NCI-H510A (cell line): ENCODE data around the gene OPRM1.

Experiments
- DNase-seq: peaks from one replicate; lab custom pipeline; 2025; lab: John Stamatoyannopoulos, UW

OPRM1 gene

DNA sequence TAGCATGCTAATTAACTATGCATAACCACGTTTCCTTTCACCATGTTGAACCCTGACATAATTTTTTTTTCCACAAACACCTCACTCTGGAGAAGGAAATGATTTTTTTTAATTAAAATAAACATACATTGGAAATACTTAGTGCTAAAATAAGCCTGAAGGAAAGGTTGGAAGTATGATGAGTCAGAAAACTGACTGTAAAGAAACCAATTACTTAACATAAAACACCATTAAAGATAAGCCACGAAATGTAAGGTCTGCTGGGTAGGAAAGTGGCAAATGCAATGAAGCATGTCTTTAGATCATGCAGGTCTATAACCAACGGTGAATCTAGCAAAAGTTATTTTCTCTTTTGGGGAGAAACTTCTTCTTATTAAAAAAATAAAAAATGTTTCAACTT lies 47.5 kb downstream of the OPRM1 start:
- no peak for DNase-seq

DNA sequence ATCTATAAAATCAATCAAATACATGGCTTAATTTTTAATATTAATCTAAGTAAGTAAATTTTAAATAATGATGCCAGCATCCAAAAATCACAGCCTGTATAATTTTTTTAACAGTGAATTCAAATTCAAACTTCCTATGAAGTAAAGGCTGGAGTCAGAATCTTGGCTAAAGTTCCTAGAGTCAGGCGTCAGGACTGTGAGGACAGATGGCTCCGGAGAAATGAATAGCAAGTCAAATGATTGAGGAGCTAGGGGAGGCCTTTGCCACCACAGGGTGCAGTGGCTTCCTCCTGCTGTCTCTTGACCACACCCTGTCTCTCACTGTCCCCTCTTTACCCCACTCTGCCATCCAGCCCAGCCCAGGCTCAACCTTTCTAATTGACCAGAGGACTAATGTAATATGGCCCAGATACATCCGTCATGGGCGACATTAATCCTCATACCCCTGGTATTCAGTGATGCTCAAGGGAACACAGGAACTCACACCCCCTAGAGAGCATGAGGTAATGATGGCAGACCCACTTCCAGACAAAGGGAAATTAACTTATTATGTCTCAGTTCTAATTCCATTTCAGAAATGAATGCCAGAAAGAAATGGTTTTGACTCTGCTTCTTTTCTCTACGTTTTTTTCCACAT lies 53.4 kb downstream of the OPRM1 start:
- DNase-seq, result no peak

GRCh38 chr6:154093231-154094044 lies 54.4 kb downstream of the OPRM1 start:
- no peak for DNase-seq

DNA sequence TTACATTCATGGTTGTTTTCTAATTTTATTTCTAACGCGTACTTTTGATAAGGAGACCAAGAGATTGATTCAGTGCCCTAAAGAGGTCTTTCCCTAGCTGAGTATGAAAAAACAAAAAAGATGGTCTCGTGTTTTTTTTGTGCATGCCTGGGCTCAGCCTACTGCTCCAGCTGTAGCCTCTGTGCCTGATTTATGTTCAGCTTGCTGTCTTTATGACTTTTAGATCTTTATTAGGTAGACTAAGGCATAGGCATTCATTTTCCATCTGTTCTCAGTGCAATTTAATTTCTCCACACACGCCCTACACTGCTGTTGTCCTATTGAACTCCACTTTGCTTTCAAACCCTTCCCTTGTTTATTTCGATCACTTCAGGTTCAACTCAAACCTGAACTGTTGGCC lies 56.5 kb downstream of the OPRM1 start:
- no peak for DNase-seq

DNA sequence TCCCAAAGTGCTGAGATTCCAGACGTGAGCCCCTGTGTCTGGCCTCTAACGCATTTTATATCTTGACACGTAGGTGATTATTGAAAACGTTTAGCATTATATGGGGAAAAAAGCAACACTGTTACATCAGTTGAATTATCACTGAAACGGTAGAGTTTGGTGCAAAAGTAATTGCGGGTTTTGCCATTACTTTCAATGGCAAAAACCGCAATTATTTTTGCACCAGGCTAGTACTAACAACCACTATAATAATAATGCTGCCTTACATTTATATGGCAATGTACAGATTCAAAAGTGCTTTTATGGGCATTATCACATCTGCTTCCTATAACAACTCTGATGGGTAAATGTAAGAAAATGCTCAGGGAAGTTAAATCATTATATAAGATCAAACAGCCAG lies 57.3 kb downstream of the OPRM1 start:
- DNase-seq, result no peak

GRCh38 chr6:154096834-154097233 lies 57.8 kb downstream of the OPRM1 start:
- no peak for DNase-seq

DNA sequence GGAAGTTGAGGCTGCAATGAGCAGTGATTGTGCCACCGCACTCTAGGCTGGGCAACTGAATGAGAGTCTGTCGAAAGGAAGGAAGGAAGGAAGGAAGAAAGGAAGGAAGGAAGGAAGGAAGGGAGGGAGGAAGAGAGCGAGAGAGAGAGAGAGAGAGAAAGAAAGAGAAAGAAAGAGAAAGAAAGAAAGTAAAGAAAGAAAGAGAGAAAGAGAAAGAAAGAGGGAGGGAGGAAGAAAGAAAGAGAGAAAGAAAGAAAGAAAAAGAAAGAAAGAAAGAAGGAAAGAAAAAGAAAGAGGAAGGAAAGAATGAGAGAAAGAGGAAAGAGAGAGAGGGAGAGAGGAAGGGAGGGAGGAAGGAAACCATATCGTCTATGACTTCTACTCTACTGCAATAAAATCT lies 60.2 kb downstream of the OPRM1 start:
- DNase-seq, result no peak

- no peak for DNase-seq
These were observed 67.2 kb downstream of the OPRM1 start for GRCh38 chr6:154106251-154106650.

GRCh38 chr6:154111025-154111424 lies 72.0 kb downstream of the OPRM1 start:
- no peak for DNase-seq

DNA sequence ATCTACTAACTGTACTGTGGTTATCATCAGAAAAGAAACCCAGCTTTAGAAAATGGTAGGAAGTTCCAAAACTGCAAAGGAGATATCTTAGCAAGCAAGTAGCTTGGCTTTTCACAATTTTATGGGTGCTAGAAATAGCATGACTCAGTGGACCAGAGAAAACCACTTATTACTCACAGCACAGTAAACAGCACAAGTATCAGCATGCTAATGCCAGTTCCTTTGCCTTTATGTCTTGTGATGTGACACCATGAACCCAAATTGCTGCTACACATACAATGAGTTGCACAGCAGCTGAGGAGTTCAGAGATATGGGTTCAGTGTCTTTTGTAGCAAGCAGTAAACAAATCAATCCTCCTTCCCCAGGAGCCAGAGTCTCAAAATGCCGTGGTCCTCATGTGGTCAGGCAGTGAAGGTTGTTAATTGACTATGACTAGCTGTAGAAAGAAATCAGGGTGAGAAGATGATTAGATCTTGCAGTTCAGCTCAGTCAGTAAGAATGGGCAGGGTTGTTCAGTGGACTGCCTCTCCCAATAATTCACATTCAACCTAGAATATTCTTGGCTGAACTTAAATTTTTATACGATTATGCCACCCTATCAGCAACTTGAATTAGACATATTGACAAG lies 73.3 kb downstream of the OPRM1 start:
- DNase-seq, result no peak

- DNase-seq, result no peak
These were observed 74.4 kb downstream of the OPRM1 start for GRCh38 chr6:154113392-154113791.

- no peak for DNase-seq
These were observed 78.4 kb downstream of the OPRM1 start for GRCh38 chr6:154117485-154117884.

- no peak for DNase-seq
These were observed 83.3 kb downstream of the OPRM1 start for GRCh38 chr6:154122195-154122925.

DNA sequence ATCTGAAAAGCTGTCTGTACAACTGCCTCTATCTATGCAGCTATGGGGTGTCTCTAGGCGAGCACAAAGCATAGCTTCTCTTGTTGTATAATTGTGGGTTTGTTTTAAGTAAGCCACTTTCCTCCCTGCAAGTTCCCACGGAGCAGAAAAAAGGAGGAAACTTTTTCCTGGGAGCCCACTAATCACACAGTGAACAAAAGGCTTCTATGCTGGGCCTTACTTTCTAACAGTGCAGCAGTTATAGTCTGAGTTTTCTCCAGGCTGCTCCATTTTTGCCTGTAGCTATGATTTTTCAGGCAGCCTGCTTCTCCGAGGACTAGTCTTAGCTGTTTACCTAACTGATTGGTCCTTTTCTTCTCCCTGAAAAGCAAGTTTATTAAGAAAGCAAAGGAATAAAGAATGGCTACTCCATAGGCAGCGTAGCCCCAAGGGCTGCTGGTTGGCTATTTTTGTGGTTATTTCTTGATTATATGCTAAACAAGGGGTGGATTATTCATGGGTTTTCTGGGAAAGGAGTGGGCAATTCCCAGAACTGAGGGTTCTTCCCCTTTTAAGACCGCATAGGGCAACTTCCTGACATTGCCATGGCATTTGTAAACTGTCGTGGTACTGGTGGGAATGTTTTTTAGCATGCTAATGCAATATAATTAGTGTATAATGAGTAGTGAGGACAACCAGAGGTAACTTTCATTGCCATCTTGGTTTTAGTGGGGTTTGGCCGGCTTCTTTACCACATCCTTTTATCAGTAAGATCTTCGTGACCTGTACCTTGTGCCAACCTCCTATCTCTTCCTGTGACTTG lies 84.3 kb downstream of the OPRM1 start:
- no peak for DNase-seq

DNA sequence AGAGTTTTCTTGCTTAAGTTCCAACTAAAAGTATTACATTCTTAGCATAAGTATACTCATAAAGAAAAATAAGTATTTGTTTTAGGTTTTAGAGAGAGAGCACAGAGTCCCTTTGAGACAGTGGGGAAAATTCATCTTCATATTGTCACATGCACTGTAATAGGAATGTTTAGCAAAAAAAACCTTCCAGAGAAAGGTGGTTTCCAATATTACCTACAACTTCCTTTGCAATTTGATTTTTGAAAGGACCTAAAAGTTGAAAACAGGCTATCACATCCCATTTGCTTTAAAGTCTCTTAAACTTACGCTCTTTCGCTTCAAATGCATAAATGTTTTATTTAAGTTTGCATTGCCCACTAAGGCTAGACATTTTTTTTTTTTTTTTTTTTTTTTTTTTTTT lies 86.4 kb downstream of the OPRM1 start:
- DNase-seq, result no peak

- DNase-seq, result no peak
These were observed 88.6 kb downstream of the OPRM1 start for GRCh38 chr6:154127657-154128056.

DNA sequence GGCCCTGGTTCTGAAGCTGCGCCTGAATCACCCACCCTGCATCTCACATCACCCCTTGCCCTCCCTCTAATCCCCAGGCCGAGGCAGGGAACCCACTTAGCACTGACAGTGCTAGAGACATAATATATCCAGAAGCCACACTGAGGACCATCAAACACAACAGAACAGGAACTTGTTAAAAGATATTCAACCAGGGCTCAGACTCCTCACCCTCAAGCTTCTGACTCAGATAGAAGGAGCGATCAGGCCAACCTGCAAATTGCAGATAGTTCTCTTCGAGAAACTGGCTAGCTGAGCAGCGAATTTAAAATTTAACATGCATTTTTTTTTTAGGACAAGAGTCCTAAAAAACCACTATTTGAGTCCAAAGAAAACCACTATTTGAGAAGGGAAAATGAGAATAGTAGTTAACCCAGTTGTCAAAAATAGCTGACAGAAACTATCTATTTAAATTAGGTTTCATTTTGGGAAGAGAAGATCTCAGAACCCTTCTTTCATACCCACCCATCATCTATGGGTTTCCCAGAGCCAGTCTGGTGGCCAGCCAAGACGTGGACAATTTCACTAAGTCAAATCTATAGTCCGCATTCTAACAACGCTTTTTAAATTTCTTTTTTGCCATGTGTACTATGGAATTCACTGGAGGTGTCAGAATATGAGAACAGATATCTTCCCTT lies 95.6 kb downstream of the OPRM1 start:
- no peak for DNase-seq

DNA sequence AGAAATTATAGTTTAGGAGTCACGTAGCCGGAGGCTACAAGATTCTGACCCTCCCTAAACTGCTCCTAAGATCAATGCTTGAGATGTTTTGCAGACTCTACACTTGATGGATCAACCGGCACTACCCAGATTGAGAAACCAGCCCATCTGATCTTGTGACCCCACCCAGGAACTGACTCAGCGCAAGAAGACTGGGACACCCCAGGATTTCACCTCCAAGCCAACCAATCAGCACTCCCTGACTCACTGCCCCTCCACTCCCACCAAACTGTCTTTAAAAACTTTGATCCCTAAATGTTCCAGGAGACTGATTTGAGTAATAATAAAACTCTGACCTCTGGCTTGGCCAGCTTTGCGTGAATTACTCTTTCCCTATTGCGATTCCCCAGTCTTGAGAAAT lies 99.8 kb downstream of the OPRM1 start:
- no peak for DNase-seq

DNA sequence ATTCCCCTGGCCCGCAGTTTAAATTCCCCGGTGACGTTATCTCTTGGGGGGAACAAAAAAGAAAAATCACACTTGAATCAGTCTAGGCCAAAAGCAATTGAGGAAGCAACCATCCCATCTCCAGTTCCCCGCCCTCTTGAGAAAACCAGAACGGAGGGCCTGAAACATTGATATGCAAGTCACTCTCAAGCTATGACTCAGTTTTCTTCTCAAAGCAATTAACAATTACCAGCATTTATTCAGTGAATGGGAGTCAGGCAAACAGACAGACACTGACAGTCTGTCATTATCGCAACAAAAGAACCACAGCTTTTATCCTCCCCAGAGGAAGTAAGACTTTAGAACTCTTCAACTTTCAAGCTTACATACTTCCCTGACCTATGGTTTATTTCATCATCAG lies 100.9 kb downstream of the OPRM1 start:
- DNase-seq, result no peak

GRCh38 chr6:154140743-154141142 lies 101.7 kb downstream of the OPRM1 start:
- DNase-seq, result no peak

GRCh38 chr6:154143753-154144152 lies 104.7 kb downstream of the OPRM1 start:
- no peak for DNase-seq
